HepG2 (cell line): ENCODE results near the gene P3H4.

Source experiments
- CENPT ChIP-seq: sonication (generic); formaldehyde crosslinking; IDR thresholded peaks from 2 replicates; pipeline ENCODE4 v1.8.0; 2022; ENCODE audit warnings: low read depth, mild to moderate bottlenecking, moderate library complexity, missing genetic modification reagents
- CTCF ChIP-seq: sonication (generic); formaldehyde crosslinking; IDR thresholded peaks from 2 replicates; pipeline ENCODE4 v1.5.0; 2020; ENCODE audit warnings: mild to moderate bottlenecking, missing genetic modification reagents, moderate library complexity
- GATAD2A ChIP-seq: IDR thresholded peaks from 2 replicates; pipeline ENCODE4 v1.6.1; 2016
- GLI4 ChIP-seq: sonication (generic); formaldehyde crosslinking; IDR thresholded peaks from 2 replicates; pipeline ENCODE4 v1.5.1; 2020; ENCODE audit warnings: missing genetic modification reagents, mild to moderate bottlenecking, moderate library complexity, borderline replicate concordance
- JUND ChIP-seq: sonication (generic); formaldehyde crosslinking; IDR thresholded peaks from 2 replicates; pipeline ENCODE4 v1.8.0; 2022; ENCODE audit warnings: mild to moderate bottlenecking, missing genetic modification reagents
- MZF1 ChIP-seq: sonication (generic); formaldehyde crosslinking; IDR thresholded peaks from 2 replicates; pipeline ENCODE4 v1.8.1; 2023; ENCODE audit warnings: mild to moderate bottlenecking, missing genetic modification reagents, borderline replicate concordance
- SMARCC2 ChIP-seq: fragments of 450-650 bp; IDR thresholded peaks from 2 replicates; pipeline ENCODE4 v1.6.1; 2017; ENCODE audit warnings: antibody characterized with exemption, mild to moderate bottlenecking
- SP4 ChIP-seq: sonication (generic); formaldehyde crosslinking; IDR thresholded peaks from 2 replicates; pipeline ENCODE4 v1.8.1; 2023; ENCODE audit warnings: mild to moderate bottlenecking, missing genetic modification reagents
- TARDBP ChIP-seq: sonication (generic); formaldehyde crosslinking; IDR thresholded peaks from 2 replicates; pipeline ENCODE4 v1.8.0; 2022; ENCODE audit warnings: mild to moderate bottlenecking, missing genetic modification reagents
- ZBTB37 ChIP-seq: sonication (generic); formaldehyde crosslinking; IDR thresholded peaks from 2 replicates; pipeline ENCODE4 v1.4.0; 2020; ENCODE audit warnings: mild to moderate bottlenecking, missing genetic modification reagents
- ZNF33A ChIP-seq: sonication (generic); formaldehyde crosslinking; IDR thresholded peaks from 2 replicates; pipeline ENCODE4 v1.5.1; 2020; ENCODE audit warnings: missing genetic modification reagents, mild to moderate bottlenecking, moderate library complexity, borderline replicate concordance
- ZNF350 ChIP-seq: sonication (generic); formaldehyde crosslinking; IDR thresholded peaks from 2 replicates; pipeline ENCODE4 v1.4.0; 2020; ENCODE audit warnings: mild to moderate bottlenecking, low read depth, missing genetic modification reagents, borderline replicate concordance

GRCh38 chr17:41813699-41814124 is 2.0 kb upstream of the P3H4 start:
- TF ChIP-seq GATAD2A (CRISPR knock-in tag) (no peak), TARDBP (no peak), CENPT (CRISPR knock-in tag) (no peak), ZBTB37 (CRISPR knock-in tag) (no peak), GLI4 (CRISPR knock-in tag) (no peak), SP4 (CRISPR knock-in tag) (no peak), ZNF350 (CRISPR knock-in tag) (no peak), JUND (CRISPR knock-in tag) (no peak), ZNF33A (CRISPR knock-in tag) (no peak), CTCF (CRISPR knock-in tag) (no peak), MZF1 (CRISPR knock-in tag) (no peak), SMARCC2 (no peak)
